H54 (cell line): ENCODE measurements around the gene RIOK2.
"Not testable (repeated sequence)": the region's sequence is repeated elsewhere in the genome, so short reads cannot be mapped to it uniquely, and the experiment has no call there.

Experiments
- DNase-seq: peaks from one replicate; pipeline ENCODE4 v3.0.0; 2011; ENCODE audit warnings: low spot score, mixed read lengths; ENCODE audit not compliant: insufficient read length
- FAIRE-seq: peaks from 3 replicates; lab custom pipeline; 2011; peaks lifted over from hg19 to GRCh38; lab: Jason Lieb, UNC
- POLR2A ChIP-seq: IDR thresholded peaks from 2 replicates; pipeline ENCODE4 v1.6.1; 2011; ENCODE audit warnings: low read depth, mild to moderate bottlenecking, low read length

Gene RIOK2

DNA sequence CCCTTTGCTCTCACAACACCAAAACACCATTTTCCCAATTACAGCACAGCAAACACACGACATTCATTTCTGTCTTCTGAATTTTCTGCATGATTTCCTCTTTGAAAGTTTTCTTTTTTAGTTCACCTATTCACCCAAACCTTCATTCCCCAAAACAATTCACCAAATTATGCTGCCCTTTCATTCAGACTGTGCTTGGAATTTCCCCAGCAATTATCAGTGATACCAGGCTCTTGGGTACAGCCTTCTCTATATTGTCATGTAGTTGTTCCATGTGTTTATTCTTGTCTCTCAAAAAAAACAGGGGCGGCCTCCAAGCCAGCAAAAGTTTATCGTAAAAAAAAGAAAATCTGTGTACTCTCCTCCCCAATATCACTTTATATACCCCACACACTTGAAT lies 31.7 kb downstream of the RIOK2 start:
- no peak for TF ChIP-seq POLR2A
- no peak for FAIRE-seq

DNA sequence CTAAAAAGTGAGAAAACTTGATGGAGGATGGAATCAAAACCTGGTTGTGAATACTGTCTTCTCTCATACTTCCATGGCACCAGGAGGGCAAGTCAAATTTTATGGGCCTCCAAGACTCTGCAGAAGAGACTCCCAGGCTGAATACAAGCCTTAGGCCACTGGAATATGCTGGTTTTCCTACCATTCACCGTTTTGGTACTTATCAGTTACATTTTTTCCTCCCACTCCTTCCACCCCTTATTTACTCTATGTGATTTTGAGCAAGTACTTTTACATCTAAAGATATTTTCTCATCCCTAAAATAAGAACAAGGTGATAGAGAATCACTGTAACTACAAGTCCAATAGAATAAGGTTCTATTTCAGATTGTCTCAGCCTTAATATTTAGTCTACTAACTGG lies 32.6 kb downstream of the RIOK2 start:
- no peak for TF ChIP-seq POLR2A
- no peak for DNase-seq
- FAIRE-seq, result no peak

More for the DNA sequence above, 31.7 kb downstream of the RIOK2 start:
- DNase-seq, result no peak

DNA sequence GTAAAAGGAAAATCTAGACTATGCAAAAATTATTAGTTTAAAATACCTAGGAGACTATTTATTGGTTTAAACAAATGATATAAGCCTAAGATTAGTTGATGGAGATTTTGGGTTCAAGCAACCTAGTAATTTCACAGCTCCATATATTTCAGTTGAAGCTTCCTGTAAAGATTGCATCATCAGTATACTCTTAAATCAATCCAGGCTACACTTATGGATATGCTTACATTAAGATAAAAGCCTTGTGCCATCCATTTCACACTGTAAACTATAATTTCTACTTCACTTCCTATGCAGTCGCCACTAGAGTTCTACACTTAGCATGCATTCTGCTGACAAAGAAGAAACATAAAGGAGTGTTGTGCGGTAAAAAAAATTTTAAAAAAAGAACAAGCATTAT lies 33.3 kb downstream of the RIOK2 start:
- no peak for FAIRE-seq
- no peak for DNase-seq
- TF ChIP-seq POLR2A, result no peak

DNA sequence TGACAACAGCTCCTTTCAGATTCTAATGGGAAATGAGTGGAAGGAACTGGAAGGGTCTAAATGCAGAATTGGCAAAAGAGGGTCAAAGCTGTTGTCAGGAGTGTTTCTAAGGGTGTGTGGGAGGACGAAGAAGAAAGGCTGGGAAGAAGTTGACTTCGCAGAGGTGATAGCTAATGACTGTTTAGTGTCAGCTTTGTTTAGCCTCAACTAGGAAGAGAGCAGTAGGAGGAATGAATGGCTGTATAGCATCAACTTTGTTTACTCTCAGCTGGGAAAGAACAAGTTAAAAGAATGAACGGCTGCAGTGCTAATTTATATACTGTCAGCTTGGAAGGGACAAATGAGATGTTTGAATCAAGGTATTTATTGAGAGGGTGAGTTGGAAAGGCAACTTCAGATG lies 34.8 kb downstream of the RIOK2 start:
- FAIRE-seq, result no peak
- DNase-seq, result no peak
- no peak for TF ChIP-seq POLR2A

DNA sequence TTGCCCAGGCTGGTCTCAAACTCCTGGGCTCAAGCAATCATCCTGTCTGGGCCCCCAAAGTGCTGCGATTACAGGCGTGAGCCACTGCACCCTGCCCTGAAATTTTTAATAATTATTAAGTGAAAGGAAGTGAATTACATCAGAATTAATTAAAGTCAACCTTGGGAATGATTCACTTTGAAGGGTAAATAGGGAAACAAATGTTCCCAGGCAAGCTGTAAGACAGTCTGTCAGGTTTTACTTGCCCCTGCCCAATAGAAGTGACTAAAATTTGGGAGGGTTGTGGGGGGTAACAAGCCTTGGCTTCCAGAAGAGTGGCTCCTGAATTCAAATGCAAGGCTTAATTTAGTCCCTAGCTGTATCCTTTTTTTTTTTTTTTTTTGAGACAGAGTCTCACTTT lies 39.3 kb downstream of the RIOK2 start:
- TF ChIP-seq POLR2A, result no peak
- FAIRE-seq, result no peak
- DNase-seq, result no peak

GRCh38 chr5:97142521-97143254 lies 40.4 kb downstream of the RIOK2 start, which contains the start of gene LIX1:
LIX1 (minus strand) TSS chr5:97142611; CDS start chr5:97142576, 35 bp downstream.
- no peak for TF ChIP-seq POLR2A
- DNase-seq (peak; percentile 10), FAIRE-seq (peak; percentile 91)

DNA sequence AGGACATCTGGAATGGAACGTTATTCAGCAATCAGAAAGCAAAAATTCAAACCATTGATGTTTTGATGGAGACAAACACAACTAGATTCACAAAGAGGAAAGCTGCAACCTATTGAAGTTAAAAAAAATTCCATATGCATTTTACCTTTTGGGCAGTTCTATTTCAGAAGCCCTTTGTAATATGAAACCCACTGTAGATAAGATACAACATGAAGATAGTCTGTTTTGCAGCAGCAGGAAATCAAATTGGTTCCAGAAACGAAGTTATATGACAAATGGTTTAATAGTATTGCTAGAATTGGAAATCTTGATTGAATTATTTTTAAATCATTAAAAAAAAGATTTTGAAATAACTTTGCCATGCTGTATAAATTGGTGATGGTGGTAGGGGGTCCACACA lies 41.5 kb downstream of the RIOK2 start:
- FAIRE-seq (no peak), DNase-seq (no peak)
- no peak for TF ChIP-seq POLR2A

- no peak for TF ChIP-seq POLR2A
- FAIRE-seq, result no peak
- no peak for DNase-seq
Measured at GRCh38 chr5:97141031-97141430, 42.0 kb downstream of the RIOK2 start.

DNA sequence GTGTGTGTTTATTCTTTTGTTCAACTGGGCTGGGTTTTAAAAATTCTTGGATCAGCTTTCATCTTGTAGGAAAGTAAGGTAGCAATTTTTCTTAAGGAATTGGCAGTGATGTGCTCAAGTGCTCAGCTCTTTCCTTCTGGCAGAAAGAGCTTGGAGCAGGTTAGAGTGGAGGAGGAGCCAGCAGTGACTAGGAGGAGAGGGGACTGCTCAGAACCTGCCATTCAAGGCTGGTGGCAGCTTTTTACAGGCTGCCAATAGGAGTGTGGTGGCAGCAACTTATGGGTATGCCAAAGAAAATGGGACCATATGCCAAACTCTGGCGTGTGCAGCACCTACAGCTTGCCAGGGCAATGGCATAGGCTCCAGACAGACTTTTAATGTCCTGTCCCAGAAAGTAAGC lies 42.8 kb downstream of the RIOK2 start:
- peak; percentile 72 for FAIRE-seq
- DNase-seq, result not testable (repeated sequence)

DNA sequence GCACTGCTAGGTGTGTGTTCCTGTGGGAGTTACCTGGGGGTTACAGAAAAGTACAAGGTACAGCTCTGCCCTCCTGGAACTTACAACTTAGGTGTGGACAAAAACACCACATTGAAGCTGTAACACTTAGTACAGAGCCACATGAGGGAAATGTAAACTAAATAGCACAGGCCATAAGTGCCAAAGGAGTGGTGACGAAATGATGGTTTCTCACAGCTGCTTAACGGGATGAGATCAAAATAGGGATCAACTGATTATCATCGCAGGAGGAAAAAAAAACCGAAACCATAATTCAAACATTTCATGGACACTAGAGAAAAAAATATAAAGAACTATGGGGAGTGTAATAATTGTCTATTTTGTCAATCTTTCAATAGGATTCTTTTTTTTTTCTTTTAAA lies 46.6 kb downstream of the RIOK2 start:
- FAIRE-seq (no peak), DNase-seq (no peak)
- no peak for TF ChIP-seq POLR2A

GRCh38 chr5:97135868-97136267 lies 47.2 kb downstream of the RIOK2 start:
- no peak for TF ChIP-seq POLR2A
- FAIRE-seq (no peak), DNase-seq (no peak)

- FAIRE-seq, result no peak
- TF ChIP-seq POLR2A, result no peak
- DNase-seq, result no peak
Measured at GRCh38 chr5:97134634-97135033, 48.4 kb downstream of the RIOK2 start.

- no peak for TF ChIP-seq POLR2A
- no peak for DNase-seq
- no peak for FAIRE-seq
Measured at GRCh38 chr5:97133101-97133500, 49.9 kb downstream of the RIOK2 start.

DNA sequence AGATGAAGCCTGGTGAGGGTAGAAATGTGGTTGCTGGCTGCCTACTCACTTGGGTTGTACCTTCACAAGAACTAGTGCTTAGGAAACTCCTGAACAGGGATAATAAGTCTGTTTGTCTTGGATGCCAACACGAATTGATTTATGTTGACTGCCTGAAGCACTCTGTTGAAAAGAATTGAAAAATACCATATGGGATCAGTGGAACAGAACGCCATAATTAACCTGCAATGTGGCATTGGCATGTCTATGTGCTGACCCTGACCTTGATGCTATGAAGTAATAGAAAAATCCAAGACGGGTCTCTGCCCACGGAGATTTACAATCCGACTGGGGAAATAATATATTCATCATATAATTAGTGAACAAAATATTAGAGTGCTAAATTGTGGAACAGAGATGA lies 51.1 kb downstream of the RIOK2 start:
- DNase-seq (no peak), FAIRE-seq (no peak)
- TF ChIP-seq POLR2A, result no peak

- DNase-seq, result no peak
Measured at GRCh38 chr5:97131139-97131710, 51.8 kb downstream of the RIOK2 start.

More at GRCh38 chr5:97131139-97131710, 51.8 kb downstream of the RIOK2 start:
- TF ChIP-seq POLR2A, result no peak
- peak; percentile 57 for FAIRE-seq
